HepG2 (cell line): Measurements from ENCODE around the gene LSM12. TPM values are rescaled to one million over a fixed set of nuclear protein-coding genes. Genes with fewer than 3 reads are reported as not detected.

Source experiments
- ASH2L ChIP-seq: fragments of 300-600, 200-600 bp; sonication (generic); IDR thresholded peaks from 2 replicates; pipeline ENCODE4 v1.7.0; 2017; ENCODE audit warnings: low read depth, mild to moderate bottlenecking, moderate library complexity, mixed read lengths, low read length; ENCODE audit not compliant: insufficient read length
- ATF6 ChIP-seq: sonication (generic); formaldehyde crosslinking; conservative IDR thresholded peaks from 2 replicates; pipeline ENCODE4 v1.4.0; 2020; ENCODE audit warnings: missing genetic modification reagents
- FOSL1 ChIP-seq: sonication (generic); formaldehyde crosslinking; IDR thresholded peaks from 2 replicates; pipeline ENCODE4 v1.9.0; 2021; ENCODE audit warnings: missing genetic modification reagents, borderline replicate concordance
- FOXP1 ChIP-seq, 2 experiments: fragments of 450-650 bp in 1 of 2; IDR thresholded peaks; 2 replicates each; pipeline ENCODE4 v1.6.1; 2017 to 2018; ENCODE audit warnings: antibody characterized with exemption in 1 of 2
- GABPA ChIP-seq, 2 experiments: IDR thresholded peaks; 2 replicates each; pipeline ENCODE4 v1.6.1; 2011 to 2016; ENCODE audit warnings: low read depth in 2 of 2, low read length in 1 of 2, missing biosample characterization in 1 of 2, missing genetic modification characterization in 1 of 2
- HNF4G ChIP-seq, 2 experiments: sonication (generic) in 1 of 2; formaldehyde crosslinking in 1 of 2; IDR thresholded peaks; 2 replicates each; pipeline versions ENCODE4 v1.4.0 to v1.6.1; 2011 to 2020; ENCODE audit warnings: borderline replicate concordance in 2 of 2, low read depth in 2 of 2, mild to moderate bottlenecking in 2 of 2, low read length in 1 of 2, missing genetic modification reagents in 1 of 2, moderate library complexity in 1 of 2
- LBX2 ChIP-seq: sonication (generic); formaldehyde crosslinking; IDR thresholded peaks from 2 replicates; pipeline ENCODE4 v1.5.0; 2020; ENCODE audit warnings: missing genetic modification reagents, mild to moderate bottlenecking, borderline replicate concordance
- NFIB ChIP-seq: sonication (generic); formaldehyde crosslinking; IDR thresholded peaks from 2 replicates; pipeline ENCODE4 v1.9.0; 2021; ENCODE audit warnings: missing genetic modification reagents, mild to moderate bottlenecking, borderline replicate concordance
- THAP8 ChIP-seq: sonication (generic); formaldehyde crosslinking; IDR thresholded peaks from 2 replicates; pipeline ENCODE4 v1.5.1; 2020; ENCODE audit warnings: missing genetic modification reagents, mild to moderate bottlenecking, borderline replicate concordance
- ZBTB4 ChIP-seq: sonication (generic); formaldehyde crosslinking; IDR thresholded peaks from 2 replicates; pipeline ENCODE4 v1.4.0; 2020; ENCODE audit warnings: missing genetic modification reagents, mild to moderate bottlenecking, borderline replicate concordance
- ZFY ChIP-seq: sonication (generic); formaldehyde crosslinking; IDR thresholded peaks from 2 replicates; pipeline ENCODE4 v1.4.0; 2020; ENCODE audit warnings: missing genetic modification reagents
- ZNF550 ChIP-seq: sonication (generic); formaldehyde crosslinking; IDR thresholded peaks from 2 replicates; pipeline ENCODE4 v1.4.0; 2020; ENCODE audit warnings: mild to moderate bottlenecking, missing genetic modification reagents, borderline replicate concordance
- ZNF562 ChIP-seq: sonication (generic); formaldehyde crosslinking; IDR thresholded peaks from 2 replicates; pipeline ENCODE4 v1.8.0; 2022; ENCODE audit warnings: missing genetic modification reagents, borderline replicate concordance
- ZNF574 ChIP-seq: sonication (generic); formaldehyde crosslinking; IDR thresholded peaks from 2 replicates; pipeline ENCODE4 v1.4.0; 2020; ENCODE audit warnings: missing genetic modification reagents
- ZNF709 ChIP-seq: sonication (generic); formaldehyde crosslinking; IDR thresholded peaks from 2 replicates; pipeline ENCODE4 v1.5.0; 2020; ENCODE audit warnings: mild to moderate bottlenecking, missing genetic modification reagents
- ZNF777 ChIP-seq: sonication (generic); formaldehyde crosslinking; IDR thresholded peaks from 2 replicates; pipeline ENCODE4 v1.4.0; 2020; ENCODE audit warnings: missing genetic modification reagents
- polyA plus RNA-seq, 8 experiments: library from polyadenylated mRNA; depleted of rRNA in 3 of 8; stranded (reverse) in 7 of 8; unstranded in 1 of 8; fragments of >200 nt; fragmentation: Illumina TruSeq in 4 of 8; extraction: Trizol in 4 of 8; gene quantifications; 2 replicates each; pipeline versions ENCODE4 v1.2.1 to v1.2.3, GENCODE V29; 2011 to 2016; ENCODE audit warnings: low read depth in 4 of 8, missing spikeins in 1 of 8, mixed read lengths in 1 of 8; ENCODE audit not compliant: insufficient read depth in 1 of 8
- total RNA-seq, 5 experiments: library from RNA; depleted of rRNA; stranded (reverse); fragments of >200 nt; fragmentation: Illumina TruSeq; extraction: Trizol; gene quantifications; 2 replicates each; pipeline ENCODE4 v1.2.3, GENCODE V29; 2016; ENCODE audit warnings: low read depth in 1 of 5

Gene LSM12
- total and polyA plus RNA-seq, 2 of the 13 experiments (the other 11 are each of a cell fraction or from before 2014, with no cell fraction given): 52.8 to 55.7 TPM

- TF ChIP-seq ZNF709 (CRISPR knock-in tag) (0 out of 2 replicates have a peak, but pooled peaks have one; percentile 33), FOXP1 (IDR thresholded peaks at IDR 0.05) (peak; percentile 88), FOXP1 (CRISPR knock-in tag; IDR thresholded peaks at IDR 0.05) (peak; percentile 92), FOSL1 (peak; percentile 73; the same call in 1 of the 2 replicates), LBX2 (CRISPR knock-in tag) (no peak), GABPA (IDR thresholded peaks at IDR 0.05; ENCODE audit: low read depth, low read length) (no peak), GABPA (CRISPR knock-in tag; IDR thresholded peaks at IDR 0.05; ENCODE audit: low read depth) (peak; percentile 55), ZBTB4 (CRISPR knock-in tag) (0 out of 2 replicates have a peak, but pooled peaks have one; percentile 21), ZNF550 (no peak), ZNF574 (CRISPR knock-in tag) (peak; percentile 58), ZNF777 (no peak), NFIB (no peak), ASH2L (peak; percentile 91), ZFY (CRISPR knock-in tag) (peak; percentile 47; the same call in 1 of the 2 replicates), ATF6 (CRISPR knock-in tag) (no peak; the same call in 1 of the 2 replicates), THAP8 (no peak), HNF4G (IDR thresholded peaks at IDR 0.05; ENCODE audit: borderline replicate concordance, low read depth, low read length) (peak; percentile 94), HNF4G (CRISPR knock-in tag; IDR thresholded peaks at IDR 0.05; ENCODE audit: borderline replicate concordance, low read depth) (no peak), ZNF562 (no peak)
These were observed 42.2 kb upstream of the LSM12 start (continued) for GRCh38 chr17:44108440-44109311.
